Anterior cingulate cortex (tissue), 58 donors: Measurements from ENCODE around the gene BIN1.

Experiments
- DNase-seq, 58 donors: peaks; one replicate each; lab custom pipeline; 2025; lab: John Stamatoyannopoulos, UW

Gene BIN1

DNA sequence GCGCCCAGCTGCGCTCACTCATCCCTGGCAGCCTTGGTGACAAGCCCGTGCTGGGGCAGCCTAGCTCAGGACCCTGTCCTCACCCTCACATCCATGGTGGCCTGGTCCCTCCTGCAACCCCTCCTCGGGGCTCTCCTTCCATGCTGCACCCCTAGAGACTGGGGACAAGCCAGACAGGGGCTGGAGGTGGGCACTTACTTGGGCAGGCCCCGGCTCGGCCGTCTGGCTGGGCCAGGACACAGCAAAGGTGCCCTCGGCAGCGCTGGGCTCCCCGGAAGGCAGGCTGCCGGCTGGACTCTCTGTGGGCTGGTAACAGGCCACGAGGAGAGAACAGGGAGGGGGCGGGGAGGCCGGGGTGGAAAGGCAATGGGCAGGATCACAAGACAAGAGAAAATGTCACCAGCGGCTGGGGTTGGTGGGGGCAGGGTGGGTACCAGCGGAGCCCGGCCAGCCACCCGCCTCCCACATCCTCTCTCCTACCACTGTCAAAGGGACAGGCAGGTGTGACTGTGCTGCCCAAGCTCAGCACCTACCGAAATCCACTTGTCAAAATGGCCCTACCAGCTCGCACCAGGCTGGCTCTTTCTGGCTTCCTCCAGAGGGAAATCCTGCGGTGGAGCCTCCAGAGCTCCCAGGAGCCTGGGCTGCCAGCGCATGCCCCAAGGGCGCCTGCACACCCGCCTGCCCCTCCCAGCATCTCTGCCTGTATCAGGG, 54.7 kb downstream of the BIN1 start:
- DNase-seq: peak in 26 of 58 donors; percentile 27 to 74 (median 55)

DNA sequence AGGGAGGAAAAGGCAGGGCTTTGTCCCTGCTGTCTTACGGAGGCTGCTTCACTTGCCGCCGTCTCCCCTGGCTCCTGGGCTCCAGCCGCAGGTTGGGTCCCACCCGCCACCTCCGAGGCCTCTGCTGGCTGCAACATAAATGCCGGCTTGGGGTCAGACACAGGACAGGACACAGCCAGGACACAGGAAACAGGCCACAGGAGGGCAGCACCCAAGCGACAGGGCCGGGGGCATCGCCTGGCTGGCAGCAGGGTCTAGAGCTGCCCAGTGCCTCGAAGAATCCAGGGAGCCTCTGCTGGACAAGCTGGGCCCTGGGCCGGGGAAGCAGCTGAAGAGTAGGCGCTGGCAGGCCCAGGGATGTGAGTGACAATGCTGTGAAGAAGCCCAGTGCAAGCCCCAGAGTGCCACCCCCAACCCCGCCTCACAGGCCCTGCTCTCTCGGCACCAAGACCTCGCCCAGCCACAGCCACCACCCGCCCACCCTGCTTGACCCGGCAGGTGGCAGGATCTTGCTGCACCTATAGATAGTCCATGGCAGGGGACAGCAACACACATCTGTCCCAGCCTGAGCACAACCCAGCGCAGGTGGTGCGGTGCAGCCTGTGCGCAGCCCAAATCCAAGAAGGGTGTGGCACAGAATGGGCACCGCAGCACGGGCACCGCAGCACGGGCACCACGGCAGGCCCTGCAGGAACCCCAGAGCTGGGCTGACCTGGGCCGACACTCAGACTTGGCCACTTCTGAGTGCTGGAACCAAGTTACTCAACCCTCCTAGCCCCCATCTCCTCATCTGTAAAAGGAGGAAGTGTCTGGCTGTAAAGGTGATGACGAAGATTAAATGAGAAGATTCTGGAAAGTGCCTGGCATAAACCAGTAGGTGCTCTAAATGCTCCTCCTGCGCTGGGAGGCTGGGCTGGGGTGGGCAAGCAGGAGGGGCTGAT, 55.6 kb downstream of the BIN1 start:
- peak in 9 of 58 donors; percentile 36 to 52 (median 41) for DNase-seq

DNA sequence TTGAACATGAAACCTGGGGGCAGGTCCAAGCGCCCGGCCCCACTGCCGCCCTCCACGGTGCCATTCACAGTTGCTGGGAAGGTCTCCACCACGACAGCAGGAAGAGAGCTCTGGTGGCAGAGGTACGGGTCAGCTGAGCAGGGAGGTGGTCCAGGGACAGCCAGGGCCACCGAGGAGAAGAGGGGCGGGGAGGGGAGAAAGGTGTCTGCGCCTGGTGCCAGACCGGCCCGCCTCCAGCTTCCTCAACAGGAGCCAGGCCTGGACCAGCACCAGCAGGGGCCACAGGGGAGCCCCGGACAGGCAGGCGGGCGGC, 56.2 kb downstream of the BIN1 start:
- DNase-seq: no peak

DNA sequence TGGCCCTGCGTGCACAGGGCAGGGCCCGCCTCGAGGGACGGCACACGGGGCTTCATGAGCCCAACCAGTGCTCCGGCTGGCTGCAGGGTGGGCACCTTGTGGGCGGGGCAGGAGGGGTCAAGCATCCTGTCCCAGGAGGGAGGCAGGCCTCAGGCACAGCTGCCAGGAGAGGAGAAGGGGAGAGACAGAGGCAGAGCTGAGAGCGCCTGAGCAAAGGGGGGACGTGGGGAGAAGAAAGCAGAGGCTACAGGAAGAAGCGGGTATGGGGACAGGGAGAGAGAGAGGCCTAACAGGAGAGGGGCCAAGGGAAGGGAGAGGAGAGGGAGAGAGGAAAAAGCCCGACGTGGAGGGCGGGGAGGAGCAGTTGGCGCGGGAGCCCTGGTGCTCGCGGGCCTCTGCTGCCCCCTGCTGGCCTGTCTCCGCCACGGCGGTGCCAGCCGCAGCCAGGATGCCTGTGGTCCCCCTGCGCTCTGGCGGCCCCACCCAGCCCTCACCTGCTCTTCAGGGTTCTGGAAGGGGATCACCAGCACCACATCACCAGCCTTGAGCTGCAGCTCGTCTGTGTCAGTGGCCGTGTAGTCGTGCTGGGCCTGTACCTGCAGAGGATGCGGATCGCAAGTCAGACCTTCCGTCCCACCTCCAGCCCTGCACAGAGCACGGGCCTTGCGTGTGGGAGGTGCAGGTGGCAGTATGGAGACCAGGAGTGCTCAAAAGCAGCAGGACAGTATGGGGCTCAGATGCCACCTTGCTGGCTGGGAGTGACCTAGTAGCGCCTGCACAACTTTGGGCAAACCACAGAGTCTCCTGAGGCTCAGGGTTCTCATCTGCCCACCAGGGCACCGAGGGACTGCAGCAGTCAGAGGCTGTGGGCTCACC, 56.8 kb downstream of the BIN1 start:
- DNase-seq: peak in 42 of 58 donors; percentile 26 to 79 (median 57)

DNA sequence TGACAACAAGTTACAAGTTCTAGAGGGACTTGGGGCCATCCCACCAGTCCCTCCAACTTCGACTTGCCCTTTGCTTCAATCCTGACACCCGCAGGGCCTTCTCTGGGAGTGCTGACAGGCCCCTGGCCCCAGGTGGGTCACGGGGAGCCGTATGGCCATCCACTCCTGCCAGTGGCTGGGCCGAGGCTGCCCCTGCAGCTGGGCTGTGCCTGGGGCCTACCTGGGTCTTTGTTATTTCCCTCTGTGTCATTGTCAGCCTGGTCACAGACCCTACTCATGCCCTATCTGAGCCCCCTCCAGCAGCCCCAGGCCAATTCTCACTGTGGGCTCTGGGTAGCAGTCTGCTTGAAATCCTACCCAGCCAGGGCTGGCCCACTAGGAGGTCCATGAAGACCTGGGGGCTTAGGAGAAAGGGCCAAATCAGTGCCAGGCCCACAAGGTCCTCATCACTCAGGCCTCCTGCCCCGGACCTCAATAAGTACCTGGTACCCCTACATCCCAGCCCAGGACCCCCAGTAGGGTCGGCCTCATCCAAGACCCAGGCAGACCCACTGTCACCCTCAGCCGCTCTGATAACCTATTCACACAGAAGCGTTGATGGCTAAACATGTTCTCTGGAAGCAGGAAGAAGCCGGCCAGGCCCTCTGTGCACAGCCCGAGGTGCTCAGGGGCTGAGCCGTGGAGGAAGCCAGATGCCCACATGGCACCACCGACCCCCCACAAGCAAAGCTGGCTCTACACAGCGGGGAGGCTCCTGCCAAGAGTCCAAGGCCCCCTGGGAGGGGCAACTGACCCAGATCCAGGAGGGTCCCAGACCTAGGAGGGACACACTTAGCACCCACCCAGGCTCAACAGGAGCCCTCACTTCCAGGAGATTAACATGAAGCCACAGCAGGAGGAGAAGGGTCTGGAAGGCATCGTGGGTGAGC, 57.7 kb downstream of the BIN1 start:
- DNase-seq: no peak

DNA sequence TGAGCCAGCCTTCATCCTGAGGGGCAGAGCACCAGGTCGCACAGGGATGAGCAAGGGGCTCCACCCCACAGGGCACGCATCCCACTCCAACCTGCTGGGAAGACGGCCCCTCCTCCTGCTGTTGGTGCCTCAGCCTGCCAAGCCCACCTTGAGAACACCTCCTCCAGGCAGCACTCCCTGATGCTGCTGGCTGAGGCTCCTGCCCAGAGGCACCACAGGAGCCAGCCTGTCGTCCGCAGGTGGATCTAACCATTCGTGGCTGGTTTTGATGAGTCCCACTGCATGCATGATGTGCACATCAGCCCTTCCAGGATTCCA, 58.4 kb downstream of the BIN1 start:
- DNase-seq: no peak

DNA sequence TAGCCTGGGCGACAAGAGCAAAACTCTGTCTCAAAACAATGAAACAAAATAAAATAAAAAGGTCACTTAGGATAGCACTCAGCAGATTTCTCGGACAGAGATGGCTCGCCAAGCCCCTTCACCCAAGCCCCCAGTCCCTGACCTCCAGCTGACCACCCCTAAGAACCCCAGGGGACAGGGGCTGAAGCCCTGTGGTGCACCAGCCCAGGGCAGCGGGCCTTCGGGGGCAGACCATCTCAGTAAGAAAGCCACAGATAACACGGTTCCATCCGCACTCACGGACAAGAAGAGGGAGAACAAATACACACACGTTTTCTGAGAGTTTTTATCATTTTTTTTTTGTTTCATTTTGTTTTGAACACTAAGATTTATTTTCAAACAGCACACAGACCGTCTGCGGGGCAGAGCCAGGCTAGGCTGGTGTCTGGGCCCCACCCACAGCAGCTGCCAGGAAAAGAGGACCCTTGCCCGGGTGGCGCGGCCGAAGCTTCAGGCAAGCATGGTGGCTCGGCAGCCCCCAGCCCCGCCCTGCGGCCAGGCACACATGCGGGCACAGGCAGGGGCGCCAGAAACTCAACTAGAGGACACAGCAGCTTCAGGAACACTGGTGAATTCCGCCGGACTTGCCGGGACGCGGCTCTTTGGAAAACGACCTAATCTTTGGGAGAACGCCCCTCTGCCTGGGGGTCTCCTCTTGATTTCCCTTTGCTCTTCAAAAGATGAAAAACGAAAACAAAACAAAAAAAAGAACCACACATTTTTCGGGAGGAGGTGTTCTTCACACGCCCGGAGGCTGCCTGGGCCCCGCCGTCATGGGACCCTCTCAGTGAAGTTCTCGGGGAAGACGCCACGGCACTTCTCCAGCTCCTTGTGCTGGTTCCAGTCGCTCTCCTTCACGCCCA, 59.0 kb downstream of the BIN1 start:
- DNase-seq: no peak

DNA sequence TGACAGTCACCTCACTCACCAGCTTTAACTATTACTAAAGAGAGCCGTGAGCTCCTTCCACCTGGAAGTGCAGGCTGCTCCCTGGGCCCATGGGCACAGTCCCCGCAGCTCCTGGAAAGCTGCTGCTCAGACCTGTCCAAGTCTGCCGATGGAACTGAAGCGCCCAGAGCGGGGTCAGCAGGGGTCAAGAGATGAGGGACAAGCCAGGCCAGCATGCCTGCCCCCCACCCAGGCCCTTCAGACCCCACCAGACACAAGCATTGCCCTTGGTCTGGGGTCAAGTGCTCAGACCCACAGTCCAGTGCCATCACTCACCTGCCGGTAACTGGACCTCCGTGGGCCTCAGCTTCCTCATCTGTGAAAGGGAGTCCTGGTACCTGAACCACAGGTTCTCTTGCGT, 59.9 kb downstream of the BIN1 start:
- no peak for DNase-seq

DNA sequence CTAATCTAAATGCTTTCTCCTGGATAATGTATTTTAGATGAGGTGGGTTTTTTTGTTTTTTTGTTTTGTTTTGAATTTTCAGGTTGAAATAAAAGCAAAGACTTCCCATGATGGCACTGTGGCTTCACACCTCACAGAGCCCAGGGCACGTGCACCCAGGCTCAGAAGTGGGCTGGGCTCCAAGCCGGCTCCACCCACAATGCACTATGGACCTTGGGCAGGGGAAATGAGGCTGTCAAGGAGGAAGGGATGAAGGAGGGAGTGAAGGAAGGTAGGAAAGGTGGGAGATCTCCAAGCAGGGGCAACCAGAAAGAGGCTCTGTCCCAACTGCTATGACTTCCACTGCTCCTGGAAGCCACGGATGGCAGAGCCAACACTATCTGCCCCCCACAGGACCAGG, 60.4 kb downstream of the BIN1 start:
- no peak for DNase-seq

DNA sequence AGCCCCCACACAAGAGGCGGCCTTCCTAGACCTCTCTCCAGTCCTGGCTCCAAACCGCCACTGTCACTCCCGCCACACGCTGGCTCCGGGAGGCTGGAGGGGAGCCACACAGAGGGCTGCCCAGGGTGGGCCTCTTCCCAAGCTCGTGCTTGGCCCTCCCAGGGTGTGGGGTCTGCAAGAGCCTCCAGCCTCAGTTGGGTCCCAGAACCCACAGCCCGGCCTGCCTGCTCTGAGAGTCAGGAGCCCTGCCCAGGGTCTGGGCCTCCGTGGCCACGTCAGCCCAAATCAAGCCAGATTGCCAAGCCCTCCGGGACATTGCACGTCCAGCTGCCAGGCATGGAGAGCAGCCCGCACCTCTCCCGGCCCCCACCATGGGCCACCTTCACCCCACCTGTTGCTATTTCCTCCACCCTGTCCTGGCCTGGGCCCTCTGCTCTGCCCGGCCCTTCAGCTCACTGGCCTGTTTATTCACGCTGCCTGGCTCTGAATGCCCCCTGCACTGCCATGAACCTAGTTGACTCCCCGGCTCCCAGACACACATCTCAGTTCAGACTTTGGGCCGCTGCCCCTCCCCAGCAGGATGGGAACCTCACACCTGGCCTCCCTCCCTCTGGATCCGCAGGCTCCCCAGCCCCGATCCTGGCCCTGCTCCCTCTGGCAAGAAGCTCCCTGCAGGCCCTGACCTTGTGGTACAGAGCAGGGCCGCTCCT, 61.0 kb downstream of the BIN1 start:
- DNase-seq: no peak

DNA sequence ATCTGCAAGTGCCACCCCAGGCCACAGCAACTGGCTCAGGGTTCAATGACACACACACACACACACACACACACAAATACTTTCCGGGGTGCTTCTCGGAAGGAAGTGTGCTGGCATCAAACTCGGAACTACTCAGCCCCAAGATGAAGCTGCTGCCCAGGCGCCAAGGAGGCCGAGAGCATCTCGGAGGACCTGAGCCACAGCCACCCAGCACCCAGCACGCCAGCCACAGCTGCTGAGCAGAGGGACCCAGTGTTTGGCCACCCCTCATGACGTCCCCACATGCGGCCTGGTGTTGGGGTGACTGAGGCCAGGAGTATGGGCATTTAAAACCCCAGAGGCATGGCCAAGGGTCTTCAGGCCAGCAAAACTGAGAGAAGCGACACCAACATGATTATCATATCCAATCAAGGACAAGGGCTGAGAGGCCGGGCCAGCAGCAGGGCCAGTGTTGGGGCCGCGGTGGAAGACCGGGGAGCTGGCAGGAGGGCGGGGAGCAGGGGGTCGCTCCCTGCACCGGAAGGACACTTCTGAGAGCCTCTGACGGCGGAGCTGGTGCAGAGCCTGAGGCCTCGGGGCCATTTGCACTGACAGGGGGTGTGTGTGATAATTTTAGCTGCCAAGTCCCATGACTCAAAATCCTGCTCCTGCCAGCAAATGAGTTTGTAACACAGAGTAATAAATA, 61.8 kb downstream of the BIN1 start:
- no peak for DNase-seq

DNA sequence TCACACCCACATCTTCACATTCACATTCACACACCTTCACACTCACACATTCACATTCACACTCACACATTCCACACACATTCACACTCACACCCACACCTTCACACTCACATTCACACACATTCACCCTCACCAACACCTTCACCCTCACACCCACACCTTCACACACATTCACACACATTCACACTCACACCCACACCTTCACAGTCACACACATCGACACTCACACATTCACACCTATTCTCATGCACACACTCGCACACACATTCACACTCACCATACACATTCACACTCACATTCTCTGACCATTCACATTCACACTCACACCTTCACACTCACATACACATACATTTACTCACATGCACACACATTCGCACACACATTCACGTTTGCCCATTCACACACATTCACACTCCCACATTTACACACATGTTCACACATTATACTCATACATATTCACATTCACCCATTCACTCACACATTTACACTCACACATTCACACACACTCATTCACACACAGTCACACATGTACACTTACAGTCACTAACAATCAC, 62.7 kb downstream of the BIN1 start:
- no peak for DNase-seq

DNA sequence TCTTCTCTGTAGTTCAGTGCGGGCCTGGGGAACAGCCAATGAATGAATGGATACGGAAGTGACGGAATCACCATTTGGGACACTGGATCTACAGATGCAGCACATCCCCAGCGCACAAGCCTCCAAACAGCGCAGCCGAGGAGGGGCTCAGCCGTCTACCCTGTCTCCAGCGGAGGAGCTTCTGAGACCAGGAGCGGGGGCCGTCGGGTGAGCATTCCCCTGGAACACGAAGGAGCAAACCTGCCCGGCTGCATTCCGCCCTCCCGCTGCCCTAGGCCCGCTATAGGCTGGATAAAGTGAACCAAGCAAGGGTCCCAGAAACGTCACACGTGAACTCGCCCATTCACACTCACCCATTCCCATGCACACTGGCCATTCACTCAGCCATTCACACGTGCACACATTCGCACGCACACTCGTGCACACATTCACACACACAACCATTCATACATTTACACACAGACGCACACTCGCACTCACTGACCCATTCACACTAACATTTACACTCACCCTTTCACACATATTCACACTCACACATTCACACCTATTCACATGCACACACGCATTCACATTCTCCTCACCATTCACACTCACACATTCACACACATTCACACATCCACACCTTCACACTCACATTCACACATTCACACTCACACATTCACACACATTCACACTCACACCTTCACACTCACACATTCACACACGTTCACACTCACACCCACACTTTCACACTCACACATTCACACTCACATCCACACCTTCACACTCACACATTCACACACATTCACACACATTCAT, 63.4 kb downstream of the BIN1 start:
- no peak for DNase-seq

DNA sequence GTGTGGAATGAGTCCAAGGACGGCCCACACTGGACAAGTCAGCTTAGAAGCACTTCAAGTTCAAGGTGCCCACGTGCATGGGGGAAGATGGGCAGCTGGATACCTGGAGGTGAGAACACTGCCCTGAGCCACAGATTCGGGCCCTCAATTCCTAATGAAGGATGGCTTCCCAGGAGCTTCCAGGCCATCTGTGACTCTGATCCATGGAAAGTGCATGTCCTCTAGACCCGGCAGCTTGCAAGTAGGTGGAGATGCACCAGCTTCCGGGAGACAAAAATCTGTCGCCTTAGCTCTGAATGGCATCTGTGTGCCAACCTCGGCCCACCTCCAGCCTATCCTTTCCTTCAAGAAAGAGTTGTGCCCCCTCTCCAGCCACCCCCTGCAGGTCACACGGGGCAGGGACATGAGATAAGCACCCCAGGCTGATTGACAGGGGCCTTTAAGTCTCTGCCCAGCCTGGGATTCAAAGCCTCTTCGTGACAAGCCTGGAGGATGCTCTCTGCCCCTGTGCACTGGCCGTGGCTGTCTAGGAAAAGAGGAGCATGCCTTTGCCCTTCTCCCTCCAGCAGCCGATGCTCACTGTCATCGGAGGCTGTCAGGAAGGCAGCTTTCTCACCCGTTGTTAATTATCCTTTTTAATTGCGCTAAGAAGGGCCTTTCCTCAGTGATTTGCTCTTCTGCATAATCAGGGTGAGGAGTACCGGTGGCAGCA, 65.5 kb downstream of the BIN1 start:
- DNase-seq: no peak

DNA sequence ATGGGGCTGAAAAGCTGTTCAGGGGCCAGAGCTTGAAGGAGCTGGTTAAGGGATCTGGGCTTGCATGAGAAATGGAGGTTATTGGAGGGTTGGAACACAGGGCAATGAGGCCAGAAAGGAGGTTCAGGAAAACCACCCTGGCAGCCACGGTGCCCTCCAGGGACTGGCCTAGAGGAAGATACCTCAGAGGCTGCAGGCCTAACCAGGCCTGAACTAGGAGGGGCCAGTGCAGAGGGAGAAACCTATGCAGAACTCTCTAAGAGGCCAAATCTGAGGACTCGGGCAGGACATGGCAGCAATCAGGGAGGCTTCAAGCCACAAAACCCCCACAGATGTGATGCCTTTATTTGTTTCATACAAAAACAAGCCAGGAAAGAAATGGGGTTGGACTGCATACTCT, 66.8 kb downstream of the BIN1 start:
- DNase-seq: no peak
